ENCODE results near the gene GUK1. TPM values are rescaled to one million over a fixed set of nuclear protein-coding genes. Genes with fewer than 3 reads are reported as not detected.

Gene GUK1
- total and polyA plus RNA-seq, 2 experiments from 2014 or later: 87.5 to 121 TPM

DNA sequence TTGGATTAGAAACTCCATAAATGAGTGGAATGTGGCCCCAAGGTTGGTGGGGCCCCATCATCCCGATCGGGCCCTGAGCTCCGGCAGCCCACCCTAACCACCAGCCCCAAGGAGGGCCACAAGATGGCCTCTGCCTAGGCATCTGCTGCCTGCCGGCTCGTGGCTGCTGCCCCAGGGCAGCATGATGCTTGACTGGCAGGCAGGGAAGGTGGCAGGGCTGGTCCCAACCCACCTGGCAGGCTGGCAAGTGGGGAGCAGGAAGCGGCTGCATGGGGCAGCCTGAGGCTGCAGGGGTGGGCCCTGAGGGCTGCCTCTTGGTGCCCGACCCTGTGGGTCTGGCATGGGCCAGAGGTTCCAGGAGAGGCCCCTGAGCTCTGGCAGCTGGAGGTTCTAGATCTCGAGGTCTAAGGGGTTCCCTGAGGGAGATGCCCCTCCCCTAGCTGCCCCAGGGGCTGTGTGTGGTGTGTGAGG lies 8.9 kb downstream of the GUK1 start:
- Histone ChIP-seq H4K20me1 (replicated peaks; ENCODE audit: insufficient read depth) (no peaks in the 10 kb centered on the region), H3K4me2 (no peak overlapping the region; the same call in 1 of the 2 replicates), H3K4me1 (ENCODE audit: insufficient read depth) (no peaks in the 10 kb centered on the region), H3K79me2 (replicated peaks; ENCODE audit: insufficient read depth) (0 out of 2 replicates have a peak, but pooled peaks cover 2% of the 10 kb centered on the region), H3K27me3 (ENCODE audit: insufficient read depth) (no peaks in the 10 kb centered on the region), H3F3A (replicated peaks; ENCODE audit: low read depth) (no peaks in the 10 kb centered on the region), H3K9me2 (ENCODE audit: insufficient read depth) (no peaks in the 10 kb centered on the region), H3K27ac (ENCODE audit: low read depth) (no peak overlapping the region), H3K36me3 (ENCODE audit: insufficient read depth) (no peaks in the 10 kb centered on the region), H3K4me3 (no peak overlapping the region), H2AFZ (no peak overlapping the region)
- no peak overlapping the region for H3K4me3 Mint-ChIP-seq
- DNase-seq (ENCODE audit: low spot score): no peak
- no peaks in the 10 kb centered on the region for H3K9me3 Mint-ChIP-seq
- peaks cover 3% of the 10 kb centered on the region; the same call in 2 of the 3 replicates for H3K4me1 Mint-ChIP-seq
- H3K27ac Mint-ChIP-seq: no peak overlapping the region
- no peaks in the 10 kb centered on the region; the same call in 2 of the 3 replicates for H3K36me3 Mint-ChIP-seq (ENCODE audit: low read depth)
- ATAC-seq: no peak; the same call in 2 of the 3 replicates
- TF ChIP-seq ZNF331 (CRISPR knock-in tag; IDR thresholded peaks at IDR 0.05; ENCODE audit: low read depth) (no peak), POLR2AphosphoS5 (IDR thresholded peaks at IDR 0.05; ENCODE audit: low read depth) (no peak), JUNB (IDR thresholded peaks at IDR 0.05; ENCODE audit: unreplicated experiment) (no peak), ZNF114 (CRISPR knock-in tag; IDR thresholded peaks at IDR 0.05) (no peak), STAT1 (IDR thresholded peaks at IDR 0.05; ENCODE audit: unreplicated experiment) (no peak), NANOG (IDR thresholded peaks at IDR 0.05; ENCODE audit: borderline replicate concordance) (no peak), REST (IDR thresholded peaks at IDR 0.05; ENCODE audit: unreplicated experiment) (no peak)
- TF ChIP-seq, protein P1, sequence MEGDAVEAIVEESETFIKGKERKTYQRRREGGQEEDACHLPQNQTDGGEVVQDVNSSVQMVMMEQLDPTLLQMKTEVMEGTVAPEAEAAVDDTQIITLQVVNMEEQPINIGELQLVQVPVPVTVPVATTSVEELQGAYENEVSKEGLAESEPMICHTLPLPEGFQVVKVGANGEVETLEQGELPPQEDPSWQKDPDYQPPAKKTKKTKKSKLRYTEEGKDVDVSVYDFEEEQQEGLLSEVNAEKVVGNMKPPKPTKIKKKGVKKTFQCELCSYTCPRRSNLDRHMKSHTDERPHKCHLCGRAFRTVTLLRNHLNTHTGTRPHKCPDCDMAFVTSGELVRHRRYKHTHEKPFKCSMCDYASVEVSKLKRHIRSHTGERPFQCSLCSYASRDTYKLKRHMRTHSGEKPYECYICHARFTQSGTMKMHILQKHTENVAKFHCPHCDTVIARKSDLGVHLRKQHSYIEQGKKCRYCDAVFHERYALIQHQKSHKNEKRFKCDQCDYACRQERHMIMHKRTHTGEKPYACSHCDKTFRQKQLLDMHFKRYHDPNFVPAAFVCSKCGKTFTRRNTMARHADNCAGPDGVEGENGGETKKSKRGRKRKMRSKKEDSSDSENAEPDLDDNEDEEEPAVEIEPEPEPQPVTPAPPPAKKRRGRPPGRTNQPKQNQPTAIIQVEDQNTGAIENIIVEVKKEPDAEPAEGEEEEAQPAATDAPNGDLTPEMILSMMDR (conservative IDR thresholded peaks at IDR 0.05; ENCODE audit: low read depth in 2 of 2): no peak
- TF ChIP-seq, protein P2, sequence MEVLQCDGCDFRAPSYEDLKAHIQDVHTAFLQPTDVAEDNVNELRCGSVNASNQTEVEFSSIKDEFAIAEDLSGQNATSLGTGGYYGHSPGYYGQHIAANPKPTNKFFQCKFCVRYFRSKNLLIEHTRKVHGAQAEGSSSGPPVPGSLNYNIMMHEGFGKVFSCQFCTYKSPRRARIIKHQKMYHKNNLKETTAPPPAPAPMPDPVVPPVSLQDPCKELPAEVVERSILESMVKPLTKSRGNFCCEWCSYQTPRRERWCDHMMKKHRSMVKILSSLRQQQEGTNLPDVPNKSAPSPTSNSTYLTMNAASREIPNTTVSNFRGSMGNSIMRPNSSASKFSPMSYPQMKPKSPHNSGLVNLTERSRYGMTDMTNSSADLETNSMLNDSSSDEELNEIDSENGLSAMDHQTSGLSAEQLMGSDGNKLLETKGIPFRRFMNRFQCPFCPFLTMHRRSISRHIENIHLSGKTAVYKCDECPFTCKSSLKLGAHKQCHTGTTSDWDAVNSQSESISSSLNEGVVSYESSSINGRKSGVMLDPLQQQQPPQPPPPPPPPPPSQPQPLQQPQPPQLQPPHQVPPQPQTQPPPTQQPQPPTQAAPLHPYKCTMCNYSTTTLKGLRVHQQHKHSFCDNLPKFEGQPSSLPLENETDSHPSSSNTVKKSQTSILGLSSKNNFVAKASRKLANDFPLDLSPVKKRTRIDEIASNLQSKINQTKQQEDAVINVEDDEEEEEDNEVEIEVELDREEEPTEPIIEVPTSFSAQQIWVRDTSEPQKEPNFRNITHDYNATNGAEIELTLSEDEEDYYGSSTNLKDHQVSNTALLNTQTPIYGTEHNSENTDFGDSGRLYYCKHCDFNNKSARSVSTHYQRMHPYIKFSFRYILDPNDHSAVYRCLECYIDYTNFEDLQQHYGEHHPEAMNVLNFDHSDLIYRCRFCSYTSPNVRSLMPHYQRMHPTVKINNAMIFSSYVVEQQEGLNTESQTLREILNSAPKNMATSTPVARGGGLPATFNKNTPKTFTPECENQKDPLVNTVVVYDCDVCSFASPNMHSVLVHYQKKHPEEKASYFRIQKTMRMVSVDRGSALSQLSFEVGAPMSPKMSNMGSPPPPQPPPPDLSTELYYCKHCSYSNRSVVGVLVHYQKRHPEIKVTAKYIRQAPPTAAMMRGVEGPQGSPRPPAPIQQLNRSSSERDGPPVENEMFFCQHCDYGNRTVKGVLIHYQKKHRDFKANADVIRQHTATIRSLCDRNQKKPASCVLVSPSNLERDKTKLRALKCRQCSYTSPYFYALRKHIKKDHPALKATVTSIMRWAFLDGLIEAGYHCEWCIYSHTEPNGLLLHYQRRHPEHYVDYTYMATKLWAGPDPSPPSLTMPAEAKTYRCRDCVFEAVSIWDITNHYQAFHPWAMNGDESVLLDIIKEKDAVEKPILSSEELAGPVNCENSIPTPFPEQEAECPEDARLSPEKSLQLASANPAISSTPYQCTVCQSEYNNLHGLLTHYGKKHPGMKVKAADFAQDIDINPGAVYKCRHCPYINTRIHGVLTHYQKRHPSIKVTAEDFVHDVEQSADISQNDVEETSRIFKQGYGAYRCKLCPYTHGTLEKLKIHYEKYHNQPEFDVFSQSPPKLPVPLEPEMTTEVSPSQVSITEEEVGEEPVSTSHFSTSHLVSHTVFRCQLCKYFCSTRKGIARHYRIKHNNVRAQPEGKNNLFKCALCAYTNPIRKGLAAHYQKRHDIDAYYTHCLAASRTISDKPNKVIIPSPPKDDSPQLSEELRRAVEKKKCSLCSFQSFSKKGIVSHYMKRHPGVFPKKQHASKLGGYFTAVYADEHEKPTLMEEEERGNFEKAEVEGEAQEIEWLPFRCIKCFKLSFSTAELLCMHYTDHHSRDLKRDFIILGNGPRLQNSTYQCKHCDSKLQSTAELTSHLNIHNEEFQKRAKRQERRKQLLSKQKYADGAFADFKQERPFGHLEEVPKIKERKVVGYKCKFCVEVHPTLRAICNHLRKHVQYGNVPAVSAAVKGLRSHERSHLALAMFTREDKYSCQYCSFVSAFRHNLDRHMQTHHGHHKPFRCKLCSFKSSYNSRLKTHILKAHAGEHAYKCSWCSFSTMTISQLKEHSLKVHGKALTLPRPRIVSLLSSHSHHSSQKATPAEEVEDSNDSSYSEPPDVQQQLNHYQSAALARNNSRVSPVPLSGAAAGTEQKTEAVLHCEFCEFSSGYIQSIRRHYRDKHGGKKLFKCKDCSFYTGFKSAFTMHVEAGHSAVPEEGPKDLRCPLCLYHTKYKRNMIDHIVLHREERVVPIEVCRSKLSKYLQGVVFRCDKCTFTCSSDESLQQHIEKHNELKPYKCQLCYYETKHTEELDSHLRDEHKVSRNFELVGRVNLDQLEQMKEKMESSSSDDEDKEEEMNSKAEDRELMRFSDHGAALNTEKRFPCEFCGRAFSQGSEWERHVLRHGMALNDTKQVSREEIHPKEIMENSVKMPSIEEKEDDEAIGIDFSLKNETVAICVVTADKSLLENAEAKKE (CRISPR knock-in tag; IDR thresholded peaks at IDR 0.05): no peak
- H3K27me3 Mint-ChIP-seq (ENCODE audit: insufficient read depth, low read depth, poor library complexity): peaks cover 11% of the 10 kb centered on the region

Measured in GM23338 (cell line).